ENCODE results near the gene TOPAZ1.

DNA sequence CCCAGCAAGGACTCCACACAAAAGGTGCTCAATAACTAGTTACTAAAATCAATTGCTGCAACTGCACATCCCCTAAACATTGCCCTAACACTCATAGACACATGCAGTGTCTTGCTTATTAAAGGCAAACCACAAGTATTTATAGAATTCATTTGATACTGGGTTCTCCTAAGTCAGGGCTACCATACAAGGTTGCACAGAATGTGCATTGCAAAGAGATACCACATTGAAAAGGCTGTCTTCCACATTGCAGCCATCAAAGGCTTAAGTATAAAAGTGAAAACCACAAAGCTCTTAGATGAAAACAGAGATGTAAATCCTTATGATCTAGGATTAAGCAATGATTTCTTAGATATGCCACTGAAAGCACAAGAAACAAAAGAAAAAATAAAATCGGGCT is 33.6 kb upstream of the TOPAZ1 start:
- TF ChIP-seq, protein P1, sequence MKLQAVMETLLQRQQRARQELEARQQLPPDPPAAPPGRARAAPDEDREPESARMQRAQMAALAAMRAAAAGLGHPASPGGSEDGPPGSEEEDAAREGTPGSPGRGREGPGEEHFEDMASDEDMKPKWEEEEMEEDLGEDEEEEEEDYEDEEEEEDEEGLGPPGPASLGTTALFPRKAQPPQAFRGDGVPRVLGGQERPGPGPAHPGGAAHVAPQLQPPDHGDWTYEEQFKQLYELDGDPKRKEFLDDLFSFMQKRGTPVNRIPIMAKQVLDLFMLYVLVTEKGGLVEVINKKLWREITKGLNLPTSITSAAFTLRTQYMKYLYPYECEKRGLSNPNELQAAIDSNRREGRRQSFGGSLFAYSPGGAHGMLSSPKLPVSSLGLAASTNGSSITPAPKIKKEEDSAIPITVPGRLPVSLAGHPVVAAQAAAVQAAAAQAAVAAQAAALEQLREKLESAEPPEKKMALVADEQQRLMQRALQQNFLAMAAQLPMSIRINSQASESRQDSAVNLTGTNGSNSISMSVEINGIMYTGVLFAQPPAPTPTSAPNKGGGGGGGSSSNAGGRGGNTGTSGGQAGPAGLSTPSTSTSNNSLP (IDR thresholded peaks at IDR 0.05; ENCODE audit: low read depth, low read length): no peak
- TF ChIP-seq EZH2 (conservative IDR thresholded peaks at IDR 0.05; ENCODE audit: low read depth, low read length) (no peak), SETDB1 (CRISPR knock-in tag; IDR thresholded peaks at IDR 0.05; ENCODE audit: borderline replicate concordance) (no peak), MYC (CRISPR knock-in tag; IDR thresholded peaks at IDR 0.05; ENCODE audit: borderline replicate concordance) (no peak), JDP2 (CRISPR knock-in tag; IDR thresholded peaks at IDR 0.05; ENCODE audit: borderline replicate concordance) (no peak), ZNF260 (CRISPR knock-in tag; IDR thresholded peaks at IDR 0.05; ENCODE audit: borderline replicate concordance, low read depth) (no peak), ESRRA (CRISPR knock-in tag; IDR thresholded peaks at IDR 0.05; ENCODE audit: low read depth) (no peak), TAF1 (CRISPR knock-in tag; IDR thresholded peaks at IDR 0.05) (no peak), HNRNPL (IDR thresholded peaks at IDR 0.05; ENCODE audit: low read depth, low read length) (no peak)
- TF ChIP-seq, protein P2, sequence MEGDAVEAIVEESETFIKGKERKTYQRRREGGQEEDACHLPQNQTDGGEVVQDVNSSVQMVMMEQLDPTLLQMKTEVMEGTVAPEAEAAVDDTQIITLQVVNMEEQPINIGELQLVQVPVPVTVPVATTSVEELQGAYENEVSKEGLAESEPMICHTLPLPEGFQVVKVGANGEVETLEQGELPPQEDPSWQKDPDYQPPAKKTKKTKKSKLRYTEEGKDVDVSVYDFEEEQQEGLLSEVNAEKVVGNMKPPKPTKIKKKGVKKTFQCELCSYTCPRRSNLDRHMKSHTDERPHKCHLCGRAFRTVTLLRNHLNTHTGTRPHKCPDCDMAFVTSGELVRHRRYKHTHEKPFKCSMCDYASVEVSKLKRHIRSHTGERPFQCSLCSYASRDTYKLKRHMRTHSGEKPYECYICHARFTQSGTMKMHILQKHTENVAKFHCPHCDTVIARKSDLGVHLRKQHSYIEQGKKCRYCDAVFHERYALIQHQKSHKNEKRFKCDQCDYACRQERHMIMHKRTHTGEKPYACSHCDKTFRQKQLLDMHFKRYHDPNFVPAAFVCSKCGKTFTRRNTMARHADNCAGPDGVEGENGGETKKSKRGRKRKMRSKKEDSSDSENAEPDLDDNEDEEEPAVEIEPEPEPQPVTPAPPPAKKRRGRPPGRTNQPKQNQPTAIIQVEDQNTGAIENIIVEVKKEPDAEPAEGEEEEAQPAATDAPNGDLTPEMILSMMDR (CRISPR knock-in tag; IDR thresholded peaks at IDR 0.05): no peak
- TF ChIP-seq, protein P3, sequence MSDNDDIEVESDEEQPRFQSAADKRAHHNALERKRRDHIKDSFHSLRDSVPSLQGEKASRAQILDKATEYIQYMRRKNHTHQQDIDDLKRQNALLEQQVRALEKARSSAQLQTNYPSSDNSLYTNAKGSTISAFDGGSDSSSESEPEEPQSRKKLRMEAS (IDR thresholded peaks at IDR 0.05): no peak
- TF ChIP-seq, protein P4, sequence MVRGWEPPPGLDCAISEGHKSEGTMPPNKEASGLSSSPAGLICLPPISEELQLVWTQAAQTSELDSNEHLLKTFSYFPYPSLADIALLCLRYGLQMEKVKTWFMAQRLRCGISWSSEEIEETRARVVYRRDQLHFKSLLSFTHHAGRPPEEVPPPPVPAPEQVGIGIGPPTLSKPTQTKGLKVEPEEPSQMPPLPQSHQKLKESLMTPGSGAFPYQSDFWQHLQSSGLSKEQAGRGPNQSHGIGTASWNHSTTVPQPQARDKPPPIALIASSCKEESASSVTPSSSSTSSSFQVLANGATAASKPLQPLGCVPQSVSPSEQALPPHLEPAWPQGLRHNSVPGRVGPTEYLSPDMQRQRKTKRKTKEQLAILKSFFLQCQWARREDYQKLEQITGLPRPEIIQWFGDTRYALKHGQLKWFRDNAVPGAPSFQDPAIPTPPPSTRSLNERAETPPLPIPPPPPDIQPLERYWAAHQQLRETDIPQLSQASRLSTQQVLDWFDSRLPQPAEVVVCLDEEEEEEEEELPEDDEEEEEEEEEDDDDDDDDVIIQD (CRISPR knock-in tag; IDR thresholded peaks at IDR 0.05; ENCODE audit: low read depth): no peak
- TF ChIP-seq, protein P5, sequence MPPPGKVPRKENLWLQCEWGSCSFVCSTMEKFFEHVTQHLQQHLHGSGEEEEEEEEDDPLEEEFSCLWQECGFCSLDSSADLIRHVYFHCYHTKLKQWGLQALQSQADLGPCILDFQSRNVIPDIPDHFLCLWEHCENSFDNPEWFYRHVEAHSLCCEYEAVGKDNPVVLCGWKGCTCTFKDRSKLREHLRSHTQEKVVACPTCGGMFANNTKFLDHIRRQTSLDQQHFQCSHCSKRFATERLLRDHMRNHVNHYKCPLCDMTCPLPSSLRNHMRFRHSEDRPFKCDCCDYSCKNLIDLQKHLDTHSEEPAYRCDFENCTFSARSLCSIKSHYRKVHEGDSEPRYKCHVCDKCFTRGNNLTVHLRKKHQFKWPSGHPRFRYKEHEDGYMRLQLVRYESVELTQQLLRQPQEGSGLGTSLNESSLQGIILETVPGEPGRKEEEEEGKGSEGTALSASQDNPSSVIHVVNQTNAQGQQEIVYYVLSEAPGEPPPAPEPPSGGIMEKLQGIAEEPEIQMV (CRISPR knock-in tag; IDR thresholded peaks at IDR 0.05; ENCODE audit: low read depth): no peak

All from HepG2 (cell line).